Thymus (tissue), 11 donors: ENCODE data around the gene FAF1. TPM values are rescaled to one million over a fixed set of nuclear protein-coding genes. Genes with fewer than 3 reads are reported as not detected.

Experiments
- DNase-seq, 9 donors: peaks; one replicate each; pipeline ENCODE4 v3.0.0-alpha.2; 2013; ENCODE audit warnings: low spot score in 9 of 9, low read depth in 6 of 9, missing footprints in 1 of 9
- H3K27ac ChIP-seq, 2 donors: one replicate each; pipeline ENCODE4 v1.5.1; 2013; ENCODE audit warnings: control low read depth in 1 of 2, low read depth in 1 of 2, low read length in 1 of 2, mild to moderate bottlenecking in 1 of 2, moderate library complexity in 1 of 2
- H3K27me3 ChIP-seq, 2 donors: one replicate each; pipeline ENCODE4 v1.5.1; 2013; ENCODE audit warnings: low read length in 1 of 2; ENCODE audit not compliant: control insufficient read depth in 2 of 2, insufficient read depth in 1 of 2
- H3K36me3 ChIP-seq, 2 donors: one replicate each; pipeline ENCODE4 v1.5.1; 2013; ENCODE audit warnings: low read length in 1 of 2, mild to moderate bottlenecking in 1 of 2, moderate library complexity in 1 of 2; ENCODE audit not compliant: control insufficient read depth in 2 of 2, insufficient read depth in 2 of 2
- H3K4me1 ChIP-seq, 2 donors: one replicate each; pipeline ENCODE4 v1.5.1; 2013; ENCODE audit warnings: low read length in 2 of 2; ENCODE audit not compliant: control insufficient read depth in 2 of 2, insufficient read depth in 2 of 2
- H3K4me3 ChIP-seq, 2 donors: one replicate each; pipeline ENCODE4 v1.5.1; 2013; ENCODE audit warnings: low read length in 2 of 2, control low read depth in 1 of 2, mild to moderate bottlenecking in 1 of 2
- H3K9me3 ChIP-seq, 2 donors: one replicate each; pipeline ENCODE4 v1.5.1; 2013; ENCODE audit warnings: low read length in 1 of 2, mild to moderate bottlenecking in 1 of 2; ENCODE audit not compliant: control insufficient read depth in 2 of 2, insufficient read depth in 1 of 2
- WGBS: extraction: QIAGEN DNeasy Blood & Tissue Kit; methylation state at CpG from one replicate; pipeline ENCODE4 v1.1.7; 2013; 5-methylcytosine and 5-hydroxymethylcytosine counted together
- polyA plus RNA-seq: library from polyadenylated mRNA; stranded (reverse); fragments of 200-250 nt; gene quantifications from one replicate; pipeline ENCODE4 v1.2.3, GENCODE V29; 2013
- total RNA-seq: library from RNA; stranded (reverse); fragments of 120-200 nt; gene quantifications from one replicate; pipeline ENCODE4 v1.2.4, GENCODE V29; 2013
- donor health status: healthy.

FAF1 gene
- total and polyA plus RNA-seq, 2 donors: 39.1 to 66.3 TPM

- peak; percentile 66 to 93 (median 80) for DNase-seq
These were observed 9.8 kb upstream of the FAF1 start, which contains the start of gene CDKN2C for GRCh38 chr1:50969611-50970508. TSS of gene CDKN2C (plus strand) at chr1:50970245. CDS start at chr1:50970369, 124 bp downstream.

DNA sequence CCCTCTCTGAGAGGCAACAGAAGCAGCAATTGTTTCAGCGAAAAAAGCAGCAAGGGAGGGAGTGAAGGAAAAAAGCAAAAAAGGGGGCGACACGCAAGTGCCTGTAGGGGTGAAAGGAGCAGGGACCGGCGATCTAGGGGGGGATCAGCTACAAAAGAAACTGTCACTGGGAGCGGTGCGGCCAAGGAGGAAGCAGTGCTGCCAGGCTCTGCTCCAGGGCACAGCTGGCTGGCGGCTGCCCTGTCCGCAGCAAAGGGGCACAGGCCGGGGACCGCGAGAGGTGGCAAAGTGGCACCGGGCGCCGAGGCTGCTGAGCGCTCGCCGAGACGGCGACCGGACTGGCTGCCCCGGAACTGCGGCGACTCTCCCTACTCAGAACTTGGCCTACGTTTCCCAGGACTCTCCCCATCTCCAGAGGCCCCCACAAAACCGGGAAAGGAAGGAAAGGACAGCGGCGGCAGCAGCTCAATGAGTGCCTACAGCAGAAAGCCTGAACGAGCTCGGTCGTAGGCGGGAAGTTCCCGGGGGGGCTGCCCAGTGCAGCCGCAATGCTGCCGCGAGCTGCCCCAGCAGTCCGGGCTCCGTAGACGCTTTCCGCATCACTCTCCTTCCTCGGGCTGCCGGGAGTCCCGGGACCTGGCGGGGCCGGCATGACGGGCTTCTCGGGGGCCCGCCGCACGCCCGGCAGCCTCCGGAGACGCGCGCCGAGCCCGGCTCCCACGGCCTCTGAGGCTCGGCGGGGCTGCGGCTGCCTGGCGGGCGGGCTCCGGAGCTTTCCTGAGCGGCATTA is 8.9 kb upstream of the FAF1 start:
- peaks cover 0 to 8% of the 10 kb centered on the region in 2 donors for H3K27me3 ChIP-seq
- DNase-seq: peak in 3 of 9 donors; percentile 33 to 63 (median 45)
- under 1% methylated on average over 65 of the region's 65 CpGs for WGBS
- no peaks in the 10 kb centered on the region for H3K9me3 ChIP-seq
- H3K4me1 ChIP-seq: peaks cover 5 to 10% of the 10 kb centered on the region in 2 donors
- peak overlapping the region; percentile 95 to 98 for H3K27ac ChIP-seq
- peaks cover 0 to 6% of the 10 kb centered on the region in 2 donors for H3K36me3 ChIP-seq
- peak overlapping the region; percentile 90 to 91 for H3K4me3 ChIP-seq

More at GRCh38 chr1:50969611-50970508, 9.8 kb upstream of the FAF1 start, which contains the start of gene CDKN2C:
- peaks cover 5 to 10% of the 10 kb centered on the region in 2 donors for H3K4me1 ChIP-seq
- peak within 1 kb of the TSS; percentile 95 to 98 for H3K27ac ChIP-seq
- H3K4me3 ChIP-seq: peak within 1 kb of the TSS; percentile 90 to 91
- H3K9me3 ChIP-seq: no peaks in the 10 kb centered on the region
- WGBS: under 1% methylated on average over 44 of the region's 44 CpGs
- peaks cover 0 to 10% of the 10 kb centered on the region in 2 donors for H3K27me3 ChIP-seq
- H3K36me3 ChIP-seq: peaks cover 0 to 8% of the 10 kb centered on the region in 2 donors

DNA sequence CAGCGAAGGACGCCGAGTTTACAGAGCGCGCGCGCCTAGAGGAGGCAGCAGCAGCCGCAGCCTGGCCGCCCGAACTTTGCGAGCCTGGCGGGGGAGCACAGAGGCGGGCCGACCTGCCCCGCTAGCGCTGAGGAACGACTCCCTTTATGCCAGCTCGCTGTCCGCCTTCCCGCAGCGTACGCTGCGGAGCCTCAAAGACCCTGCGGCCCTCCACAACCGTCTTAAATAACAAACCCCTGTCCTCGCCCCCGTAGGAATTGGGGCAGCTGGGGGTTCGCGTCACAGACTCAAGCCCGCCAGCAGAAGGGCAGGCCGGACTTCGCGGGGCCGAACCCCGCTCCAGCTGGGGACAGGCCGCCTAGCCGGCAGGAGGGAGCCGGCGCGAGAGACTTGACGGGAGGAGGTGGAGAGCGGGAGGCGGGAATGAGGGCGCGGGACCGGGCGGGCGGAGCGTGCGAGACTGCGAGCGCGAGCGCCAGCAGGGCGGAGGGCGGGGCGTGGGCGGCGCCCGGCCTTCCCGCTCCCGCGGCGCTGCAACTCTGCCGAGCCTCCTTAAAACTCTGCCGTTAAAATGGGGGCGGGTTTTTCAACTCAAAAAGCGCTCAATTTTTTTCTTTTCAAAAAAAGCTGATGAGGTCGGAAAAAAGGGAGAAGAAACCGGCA is 8.2 kb upstream of the FAF1 start:
- under 1% methylated on average over 70 of the region's 70 CpGs for WGBS
- Histone ChIP-seq H3K9me3 (no peaks in the 10 kb centered on the region), H3K27me3 (peaks cover 0 to 5% of the 10 kb centered on the region in 2 donors), H3K27ac (peak overlapping the region; percentile 95 to 98), H3K36me3 (no peaks in the 10 kb centered on the region), H3K4me3 (peak overlapping the region; percentile 90 to 91), H3K4me1 (peaks cover 5 to 10% of the 10 kb centered on the region in 2 donors)
- DNase-seq: peak; percentile 68 to 93 (median 80)

DNA sequence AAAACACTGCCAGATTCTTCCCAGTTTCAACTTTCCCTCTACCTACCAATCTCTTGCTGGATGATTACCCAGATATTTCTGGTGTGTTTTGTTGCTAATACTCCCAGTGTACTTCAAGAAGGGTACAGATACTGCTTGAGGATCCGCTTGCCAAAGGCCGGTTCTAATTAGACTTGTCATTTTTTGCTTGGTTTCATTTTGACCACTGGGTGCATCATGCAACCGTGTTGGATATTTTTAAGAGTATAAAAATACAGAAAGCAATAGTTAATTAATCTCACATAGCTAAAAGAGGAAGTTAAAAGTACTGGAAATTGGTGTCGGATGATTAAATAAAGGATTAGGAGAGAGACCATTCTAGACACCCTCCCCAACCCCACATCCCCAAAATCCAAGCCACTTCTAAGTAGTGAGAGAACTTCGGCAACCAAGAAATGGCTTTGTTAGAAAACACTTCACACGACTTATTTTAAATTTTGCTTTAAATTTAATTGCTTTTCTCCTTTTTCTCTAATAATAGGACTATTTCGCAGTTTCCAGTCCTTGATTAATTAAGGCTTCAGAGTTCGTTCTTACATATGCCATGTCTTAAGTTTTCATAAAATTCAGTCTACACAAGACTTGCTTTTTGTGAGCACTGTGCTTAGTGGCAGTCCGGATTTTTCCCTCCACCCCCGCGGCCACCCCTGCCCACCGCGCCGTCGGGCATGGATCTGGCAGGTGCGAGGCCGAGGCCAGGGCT is 7.5 kb upstream of the FAF1 start:
- peak overlapping the region; percentile 95 to 98 for H3K27ac ChIP-seq
- WGBS: 33% methylated on average over 17 of the region's 17 CpGs
- H3K4me1 ChIP-seq: peaks cover 5 to 10% of the 10 kb centered on the region in 2 donors
- H3K9me3 ChIP-seq: no peaks in the 10 kb centered on the region
- peak overlapping the region; percentile 90 to 91 for H3K4me3 ChIP-seq
- DNase-seq: no peak
- peaks cover 0 to 5% of the 10 kb centered on the region in 2 donors for H3K27me3 ChIP-seq
- no peaks in the 10 kb centered on the region for H3K36me3 ChIP-seq

GRCh38 chr1:50966991-50967390 is 6.9 kb upstream of the FAF1 start:
- WGBS: 97% methylated on average over 3 of the region's 3 CpGs
- peaks cover 5 to 10% of the 10 kb centered on the region in 2 donors for H3K4me1 ChIP-seq
- no peak overlapping the region for H3K27ac ChIP-seq
- H3K9me3 ChIP-seq: no peaks in the 10 kb centered on the region
- DNase-seq: no peak
- H3K27me3 ChIP-seq: peaks cover 0 to 5% of the 10 kb centered on the region in 2 donors
- no peaks in the 10 kb centered on the region for H3K36me3 ChIP-seq
- no peak overlapping the region for H3K4me3 ChIP-seq

DNA sequence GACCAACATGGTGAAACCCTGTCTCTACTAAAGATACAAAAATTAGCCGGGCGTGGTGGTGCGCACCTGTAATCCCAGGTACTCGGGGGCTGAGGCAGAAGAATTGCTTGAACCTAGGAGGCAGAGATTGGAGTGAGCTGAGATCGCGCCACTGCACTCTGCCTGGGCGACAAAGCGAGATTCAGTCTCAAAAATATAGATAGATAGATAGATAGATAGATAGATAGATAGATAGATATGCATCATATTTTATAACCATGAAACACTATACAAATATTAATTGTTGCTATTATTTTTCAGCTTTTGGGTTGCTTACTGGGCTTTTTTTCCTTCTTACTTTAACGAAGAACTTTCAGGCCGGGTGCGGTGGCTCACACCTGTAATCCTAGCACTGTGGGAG is 4.8 kb upstream of the FAF1 start:
- H3K27me3 ChIP-seq: peaks cover 0 to 5% of the 10 kb centered on the region in 2 donors
- 95% methylated on average over 11 of the region's 11 CpGs for whole genome bisulfite sequencing
- DNase-seq: no peak
- H3K36me3 ChIP-seq: no peaks in the 10 kb centered on the region
- no peaks in the 10 kb centered on the region for H3K9me3 ChIP-seq
- no peak overlapping the region for H3K27ac ChIP-seq
- peaks cover 5 to 12% of the 10 kb centered on the region in 2 donors for H3K4me1 ChIP-seq
- no peak overlapping the region for H3K4me3 ChIP-seq

- peaks cover 8 to 10% of the 10 kb centered on the region in 2 donors for H3K4me1 ChIP-seq
- 1% methylated on average over 38 of the region's 38 CpGs for WGBS
- peak overlapping the region; percentile 67 to 95 for H3K27ac ChIP-seq
- H3K36me3 ChIP-seq: peaks cover 0 to 3% of the 10 kb centered on the region in 2 donors
- peak in 7 of 9 donors; percentile 18 to 63 (median 38) for DNase-seq
- no peaks in the 10 kb centered on the region for H3K9me3 ChIP-seq
- H3K4me3 ChIP-seq: peak overlapping the region; percentile 74 to 92
- no peaks in the 10 kb centered on the region for H3K27me3 ChIP-seq
These were observed 659 bp downstream of the FAF1 start for GRCh38 chr1:50959303-50959912.

- Histone ChIP-seq H3K4me3 (no peak overlapping the region), H3K36me3 (peaks cover 2 to 4% of the 10 kb centered on the region in 2 donors), H3K27me3 (no peaks in the 10 kb centered on the region), H3K27ac (no peak overlapping the region), H3K4me1 (peaks cover 5 to 8% of the 10 kb centered on the region in 2 donors), H3K9me3 (no peaks in the 10 kb centered on the region)
- WGBS: 87% methylated on average over 1 of the region's 1 CpG
- no peak for DNase-seq
These were observed 5.0 kb downstream of the FAF1 start for GRCh38 chr1:50955116-50955515.
